GM04503 (cell line): ENCODE measurements around the gene DLEC1.

ENCODE experiments used
- DNase-seq: peaks from one replicate; pipeline ENCODE4 v3.0.0-alpha.2; 2012; ENCODE audit warnings: low read depth

DLEC1 gene

GRCh38 chr3:38039101-38039898 lies at the start of gene DLEC1:
DLEC1 (plus strand) TSS chr3:38039208; CDS start chr3:38039226, 18 bp downstream.
- no peak for DNase-seq

- DNase-seq = no peak
These were observed 49.1 kb upstream of the DLEC1 start for GRCh38 chr3:37989821-37990480.

GRCh38 chr3:37990527-37990926 lies 48.5 kb upstream of the DLEC1 start, which contains the start of gene VILL:
VILL (plus strand) TSS chr3:37990786; CDS start chr3:37993673, 2,887 bp downstream.
- DNase-seq = no peak

- no peak for DNase-seq
These were observed 47.9 kb upstream of the DLEC1 start for GRCh38 chr3:37991109-37991508.

- no peak for DNase-seq
These were observed 47.2 kb upstream of the DLEC1 start for GRCh38 chr3:37991823-37992222.

DNA sequence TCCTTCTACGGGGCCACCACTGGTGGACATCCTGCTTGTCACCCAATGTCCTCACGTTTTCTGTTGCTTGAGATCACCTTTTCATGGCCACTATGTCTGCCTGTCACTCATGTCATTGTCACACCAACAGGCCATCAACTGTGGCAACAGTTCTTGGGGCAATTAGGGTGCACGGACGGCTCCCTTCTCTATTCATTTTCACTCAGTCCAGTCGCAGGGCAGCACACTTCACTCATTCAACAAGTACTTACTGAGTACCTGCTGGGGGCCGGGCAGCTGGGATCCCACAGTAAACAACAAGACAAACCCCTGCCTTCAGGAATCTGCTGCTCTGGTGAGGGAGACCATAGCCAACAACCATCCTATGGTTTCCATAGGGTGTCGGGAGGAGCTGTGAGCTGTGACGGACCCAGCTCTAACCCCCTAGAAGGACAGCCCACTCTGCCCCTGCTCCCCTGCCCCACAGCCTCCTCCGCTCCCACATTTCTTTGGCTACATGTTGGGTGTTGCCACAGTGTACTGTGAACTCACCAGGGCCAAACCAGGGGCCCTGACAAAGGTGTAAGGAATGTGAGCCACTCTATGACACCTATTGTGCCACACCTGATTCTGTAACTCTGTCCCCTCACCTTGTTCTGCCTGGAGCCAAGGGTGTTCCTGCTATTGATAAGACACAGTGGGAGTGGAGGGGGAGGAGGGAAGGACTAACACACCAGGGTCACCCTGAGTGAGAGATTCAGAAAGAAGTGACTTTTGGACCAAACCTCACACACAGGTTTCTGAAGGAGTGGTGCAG lies 46.5 kb upstream of the DLEC1 start:
- DNase-seq = no peak

DNA sequence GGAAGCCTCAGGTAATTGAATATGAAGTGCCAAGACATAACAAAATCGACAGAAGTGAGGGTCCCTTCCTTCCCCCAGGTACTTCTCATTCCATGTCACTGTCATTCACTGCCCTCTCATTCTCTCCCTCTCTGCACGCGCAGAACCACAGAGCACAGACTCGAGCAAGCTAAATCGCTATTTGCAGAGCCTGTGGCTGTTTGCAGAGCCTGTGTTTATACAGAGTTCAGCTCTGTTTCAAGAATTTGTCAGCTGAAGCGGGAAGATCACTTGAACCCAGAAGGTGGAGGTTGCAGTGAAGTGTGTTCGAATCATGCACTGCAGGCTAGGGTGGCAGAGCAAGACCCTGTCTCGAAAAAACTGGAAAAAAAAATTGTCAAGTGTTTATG lies 45.9 kb upstream of the DLEC1 start:
- DNase-seq = no peak

GRCh38 chr3:37993460-37993819 lies 45.6 kb upstream of the DLEC1 start:
- DNase-seq = no peak

- no peak for DNase-seq
These were observed 45.0 kb upstream of the DLEC1 start for GRCh38 chr3:37993820-37994638.

GRCh38 chr3:37994639-37994972 lies 44.4 kb upstream of the DLEC1 start:
- DNase-seq = no peak

GRCh38 chr3:37995652-37996641 lies 43.1 kb upstream of the DLEC1 start:
- no peak for DNase-seq

DNA sequence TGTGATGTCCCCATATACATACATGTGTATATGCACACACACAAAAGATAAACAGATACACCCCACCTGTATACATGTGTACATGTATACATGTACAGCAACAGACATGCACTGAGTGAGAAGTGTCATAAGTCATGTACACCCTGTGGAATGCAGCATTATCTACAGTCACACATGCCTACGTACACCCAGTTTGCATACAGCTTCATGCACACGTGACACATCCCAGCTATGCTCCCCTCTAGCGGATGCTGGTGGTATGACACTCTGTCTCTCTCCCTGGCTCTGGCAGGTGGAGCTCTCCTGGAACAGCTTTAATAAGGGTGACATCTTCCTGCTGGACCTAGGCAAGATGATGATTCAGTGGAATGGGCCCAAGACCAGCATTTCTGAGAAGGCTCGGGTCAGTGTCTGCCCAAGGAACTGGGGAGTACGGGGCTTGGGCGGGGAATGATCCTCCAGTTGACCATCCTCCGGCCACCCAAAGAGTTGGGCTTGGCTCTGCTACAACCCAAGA lies 42.2 kb upstream of the DLEC1 start:
- no peak for DNase-seq

- no peak for DNase-seq
These were observed 41.7 kb upstream of the DLEC1 start for GRCh38 chr3:37997342-37997741.

DNA sequence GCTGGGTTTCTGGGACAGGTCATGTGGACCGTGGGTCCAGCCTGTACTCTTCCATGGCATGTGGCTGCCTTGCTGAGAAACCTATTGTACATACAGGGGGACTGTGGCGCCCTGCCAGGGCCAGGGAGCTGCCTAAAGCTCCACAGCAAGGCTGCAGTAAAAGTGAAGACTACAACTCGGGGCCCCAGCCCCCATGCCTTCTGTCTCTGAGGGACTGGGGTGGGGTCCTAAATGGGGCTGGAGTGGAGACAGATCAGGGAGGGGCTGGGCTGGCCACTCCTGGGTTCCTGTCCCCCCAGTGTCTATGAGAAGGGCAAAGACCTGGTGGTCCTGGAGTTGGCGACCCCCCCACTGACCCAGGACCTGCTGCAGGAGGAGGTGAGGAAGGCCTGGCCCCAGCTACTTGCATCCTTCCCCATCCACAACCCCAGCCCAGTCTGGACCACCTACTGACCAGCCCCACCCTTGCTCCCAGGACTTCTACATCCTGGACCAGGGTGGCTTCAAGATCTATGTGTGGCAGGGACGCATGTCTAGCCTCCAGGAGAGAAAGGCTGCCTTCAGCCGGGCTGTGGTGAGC lies 41.1 kb upstream of the DLEC1 start:
- no peak for DNase-seq

DNA sequence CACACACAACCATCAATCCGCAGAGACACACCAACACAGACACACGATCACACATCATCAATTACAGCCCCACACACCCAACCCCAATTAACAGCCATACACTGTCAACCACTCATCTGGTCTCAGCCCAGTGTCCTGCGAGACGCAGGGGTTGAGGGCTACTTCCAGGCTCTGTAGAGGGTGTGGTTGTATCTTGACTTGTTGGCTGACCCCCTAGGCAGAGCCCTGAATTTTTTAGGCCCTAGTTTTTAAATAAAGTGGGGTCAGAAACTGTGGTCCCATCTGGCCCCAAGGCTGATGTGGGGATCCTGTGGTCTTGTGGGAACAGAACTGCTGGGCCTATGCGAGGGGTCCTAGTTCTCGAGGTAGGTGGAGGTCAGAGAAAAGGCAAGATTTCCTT lies 39.2 kb upstream of the DLEC1 start:
- no peak for DNase-seq

DNA sequence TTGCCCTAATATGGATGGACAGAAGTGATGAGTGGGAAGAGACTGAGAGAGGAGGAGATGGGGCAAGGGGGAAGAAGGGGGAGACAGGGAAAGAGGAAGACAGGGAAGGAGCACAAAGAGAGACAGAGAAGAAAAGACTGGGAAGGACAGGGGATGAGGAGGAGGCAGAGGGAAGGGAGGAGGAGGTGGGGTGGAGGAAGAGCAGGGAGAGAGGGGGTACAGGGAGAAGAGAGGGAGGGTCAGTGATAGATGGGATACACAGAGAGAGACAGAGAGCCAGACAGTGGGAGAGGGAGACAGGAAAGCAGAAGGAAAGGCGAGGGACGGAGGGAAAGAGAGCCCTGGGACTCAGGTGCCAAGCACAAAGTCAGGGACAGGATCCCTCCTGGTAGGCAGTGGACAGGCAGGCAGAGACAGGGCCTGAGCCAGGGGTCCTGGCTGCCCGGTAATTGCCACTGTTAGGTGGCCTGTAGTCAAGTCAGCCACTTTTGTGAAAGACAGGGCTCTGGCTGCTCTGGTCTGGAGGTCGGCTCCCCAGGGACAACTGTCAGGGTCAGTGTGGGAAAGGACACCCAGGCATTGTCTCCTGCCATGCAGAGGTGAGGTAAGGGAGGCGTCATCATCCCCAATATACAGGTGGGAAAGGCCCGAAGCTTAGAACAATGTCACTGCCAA lies 38.6 kb upstream of the DLEC1 start:
- no peak for DNase-seq

GRCh38 chr3:38000965-38001455 lies 38.0 kb upstream of the DLEC1 start:
- DNase-seq = no peak

DNA sequence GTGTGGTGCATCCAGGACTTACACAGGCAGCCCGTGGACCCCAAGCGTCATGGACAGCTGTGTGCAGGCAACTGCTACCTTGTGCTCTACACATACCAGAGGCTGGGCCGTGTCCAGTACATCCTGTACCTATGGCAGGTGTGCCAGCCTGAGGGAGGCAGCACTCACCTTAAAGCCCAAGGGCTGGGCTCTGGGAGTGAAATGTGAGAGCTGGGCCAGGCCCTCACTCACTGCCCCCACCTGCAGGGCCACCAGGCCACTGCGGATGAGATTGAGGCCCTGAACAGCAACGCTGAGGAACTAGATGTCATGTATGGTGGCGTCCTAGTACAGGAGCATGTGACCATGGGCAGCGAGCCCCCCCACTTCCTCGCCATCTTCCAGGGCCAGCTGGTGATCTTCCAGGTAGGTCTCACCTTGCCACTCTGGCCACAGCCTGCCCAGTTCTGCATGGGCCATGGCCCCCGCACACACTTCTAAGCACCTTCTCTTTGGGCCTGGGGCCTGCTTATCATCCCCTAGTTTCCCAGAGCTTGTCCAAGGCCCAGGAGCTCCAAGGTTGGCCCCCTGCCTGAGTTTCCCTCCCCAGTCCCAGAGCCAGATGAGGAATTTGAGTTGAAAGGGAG lies 37.4 kb upstream of the DLEC1 start:
- DNase-seq = no peak

DNA sequence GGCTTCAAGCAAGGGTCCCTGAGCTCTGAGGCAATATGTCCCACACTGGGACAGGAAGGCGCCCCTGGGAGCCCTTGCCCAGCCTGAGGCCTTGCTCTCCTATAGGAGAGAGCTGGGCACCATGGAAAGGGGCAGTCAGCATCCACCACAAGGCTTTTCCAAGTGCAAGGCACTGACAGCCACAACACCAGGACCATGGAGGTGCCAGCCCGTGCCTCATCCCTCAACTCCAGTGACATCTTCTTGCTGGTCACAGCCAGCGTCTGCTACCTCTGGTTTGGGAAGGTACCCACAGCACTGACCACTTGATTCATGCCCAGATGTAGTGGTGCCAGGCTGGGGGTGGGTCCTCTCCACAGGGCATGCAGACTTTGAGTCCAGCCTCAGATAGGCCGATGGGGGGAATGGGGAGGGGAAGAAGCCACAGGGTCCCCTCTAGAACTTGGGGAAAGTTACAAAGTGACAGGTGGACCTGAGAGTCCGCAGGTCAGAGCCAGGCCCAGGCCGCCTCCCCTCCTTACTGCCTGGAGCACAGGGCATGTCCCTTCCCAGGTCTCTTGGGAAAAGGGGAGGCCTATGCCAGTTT lies 36.6 kb upstream of the DLEC1 start:
- no peak for DNase-seq
